Thoracic aorta (tissue), 2 donors: Measurements from ENCODE around the gene FAM131A. TPM values are rescaled to one million over a fixed set of nuclear protein-coding genes. Genes with fewer than 3 reads are reported as not detected.

ENCODE experiments used
- ATAC-seq: fragments of 150-250 bp; one replicate; pipeline ENCODE4 v1.8.0; 2017; ENCODE audit warnings: low read depth; ENCODE audit not compliant: insufficient number of reproducible peaks, low FRiP score
- DNase-seq: peaks from one replicate; pipeline ENCODE4 v3.0.0-alpha.2; 2020; ENCODE audit warnings: low spot score
- H3K27ac ChIP-seq, 2 donors: fragments of 200-600 bp; sonication (generic); 1 replicate in 1 of 2; 2 replicates in 1 of 2; pipeline ENCODE4 v1.5.1; 2016; ENCODE audit warnings: mild to moderate bottlenecking in 2 of 2, moderate library complexity in 2 of 2
- H3K27me3 ChIP-seq: fragments of 200-600 bp; sonication (generic); replicated peaks from 2 replicates; pipeline ENCODE4 v1.6.0; 2016; ENCODE audit warnings: mild to moderate bottlenecking; ENCODE audit not compliant: insufficient read depth
- H3K36me3 ChIP-seq: fragments of 200-600 bp; sonication (generic); one replicate; pipeline ENCODE4 v1.5.1; 2016
- H3K4me1 ChIP-seq, 2 donors: fragments of 200-600 bp; sonication (generic); 1 replicate in 1 of 2; 2 replicates in 1 of 2; pipeline versions ENCODE4 v1.5.1 to v1.6.0; 2016; ENCODE audit warnings: low read depth in 2 of 2, mild to moderate bottlenecking in 1 of 2; ENCODE audit not compliant: control insufficient read depth in 1 of 2
- H3K4me3 ChIP-seq: fragments of 200-600 bp; sonication (generic); 2 replicates; pipeline ENCODE4 v1.5.1; 2016; ENCODE audit warnings: mild to moderate bottlenecking
- H3K9me3 ChIP-seq: fragments of 200-600 bp; sonication (generic); 2 replicates; pipeline ENCODE4 v1.5.1; 2016
- total RNA-seq, 2 donors: library from RNA; depleted of rRNA; stranded (reverse); fragments of >200 nt; gene quantifications; one replicate each; pipeline versions ENCODE4 v1.1.0 to v1.2.3, GENCODE V29; 2016
- TF ChIP-seq, protein P1 (sequence below): fragments of 200-600 bp; sonication (generic); IDR thresholded peaks from one replicate; pipeline ENCODE4 v1.5.1; 2019; ENCODE audit warnings: antibody characterized with exemption

Gene FAM131A
- total RNA-seq, 2 donors from 2014 or later, result 55.4 to 91.8 TPM

DNA sequence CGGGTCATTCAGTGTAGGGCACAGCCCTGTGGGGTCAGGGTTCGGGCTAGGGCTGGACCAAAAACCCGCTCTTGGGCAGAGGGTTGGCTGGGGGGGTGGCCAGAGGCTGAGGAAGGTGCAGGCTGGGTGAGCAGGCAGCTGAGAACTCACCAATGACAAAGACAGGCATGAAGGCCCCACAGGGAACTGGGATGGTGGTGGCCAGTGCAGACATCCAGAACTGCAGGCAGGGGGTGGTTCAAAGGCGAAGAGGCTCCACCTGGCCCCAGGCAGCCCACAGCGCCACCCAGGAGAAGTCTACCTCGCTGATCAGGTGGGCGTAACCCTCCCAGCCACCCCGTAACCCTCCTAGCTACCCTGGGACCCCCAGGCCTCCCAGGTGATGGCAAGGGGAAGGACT is 17.4 kb downstream of the FAM131A start:
- Histone ChIP-seq H3K36me3 (peaks cover 11% of the 10 kb centered on the region), H3K4me3 (no peak overlapping the region), H3K9me3 (no peaks in the 10 kb centered on the region), H3K27me3 (no peaks in the 10 kb centered on the region), H3K4me1 (no peaks in the 10 kb centered on the region), H3K27ac (no peak overlapping the region)
- TF ChIP-seq, protein P1, sequence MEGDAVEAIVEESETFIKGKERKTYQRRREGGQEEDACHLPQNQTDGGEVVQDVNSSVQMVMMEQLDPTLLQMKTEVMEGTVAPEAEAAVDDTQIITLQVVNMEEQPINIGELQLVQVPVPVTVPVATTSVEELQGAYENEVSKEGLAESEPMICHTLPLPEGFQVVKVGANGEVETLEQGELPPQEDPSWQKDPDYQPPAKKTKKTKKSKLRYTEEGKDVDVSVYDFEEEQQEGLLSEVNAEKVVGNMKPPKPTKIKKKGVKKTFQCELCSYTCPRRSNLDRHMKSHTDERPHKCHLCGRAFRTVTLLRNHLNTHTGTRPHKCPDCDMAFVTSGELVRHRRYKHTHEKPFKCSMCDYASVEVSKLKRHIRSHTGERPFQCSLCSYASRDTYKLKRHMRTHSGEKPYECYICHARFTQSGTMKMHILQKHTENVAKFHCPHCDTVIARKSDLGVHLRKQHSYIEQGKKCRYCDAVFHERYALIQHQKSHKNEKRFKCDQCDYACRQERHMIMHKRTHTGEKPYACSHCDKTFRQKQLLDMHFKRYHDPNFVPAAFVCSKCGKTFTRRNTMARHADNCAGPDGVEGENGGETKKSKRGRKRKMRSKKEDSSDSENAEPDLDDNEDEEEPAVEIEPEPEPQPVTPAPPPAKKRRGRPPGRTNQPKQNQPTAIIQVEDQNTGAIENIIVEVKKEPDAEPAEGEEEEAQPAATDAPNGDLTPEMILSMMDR, result no peak
- ATAC-seq (no peak), DNase-seq (no peak)

DNA sequence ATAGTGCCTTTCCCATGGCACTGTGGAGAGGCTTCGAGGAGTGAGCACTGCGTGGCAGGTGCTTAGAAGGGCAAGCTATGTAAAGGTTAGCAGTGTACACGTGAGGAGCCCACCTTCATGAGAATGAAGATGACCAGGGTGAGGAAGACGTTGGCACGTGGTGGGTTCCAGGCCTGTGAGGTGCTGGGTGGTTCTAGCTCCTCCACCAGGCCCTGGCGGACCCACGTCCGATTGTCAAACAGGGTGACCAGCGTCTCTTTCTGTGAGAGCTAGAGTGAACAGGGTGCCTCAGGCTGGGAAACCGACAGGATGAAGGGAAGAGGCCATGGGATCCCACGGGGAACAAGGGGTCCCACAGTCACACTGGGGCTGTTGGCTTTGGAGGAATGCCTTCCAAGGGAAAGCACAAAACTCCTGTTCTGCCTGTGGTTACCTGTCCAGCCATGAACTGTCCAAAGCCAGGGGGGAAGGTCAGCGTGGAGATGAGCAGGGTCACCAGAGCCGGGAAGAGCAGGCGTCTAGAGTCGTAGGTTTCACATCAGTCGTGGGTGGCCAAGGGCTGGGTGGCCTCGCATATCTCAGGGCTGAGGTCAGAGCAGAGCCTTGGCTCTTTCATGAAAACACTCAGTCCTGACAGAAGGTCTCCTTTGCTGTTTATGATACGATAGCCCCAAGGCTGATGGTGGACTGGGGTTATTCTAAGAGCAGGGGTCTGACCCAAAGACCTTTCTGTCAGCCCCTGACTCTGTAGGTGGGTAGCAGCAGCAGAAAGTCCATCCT is 18.1 kb downstream of the FAM131A start:
- Histone ChIP-seq H3K36me3 (peaks cover 11% of the 10 kb centered on the region), H3K27ac (no peak overlapping the region), H3K9me3 (no peaks in the 10 kb centered on the region), H3K4me3 (no peak overlapping the region), H3K4me1 (peaks cover 0 to 4% of the 10 kb centered on the region in 2 donors), H3K27me3 (no peaks in the 10 kb centered on the region)
- no peak for DNase-seq
- no peak for ATAC-seq
- TF ChIP-seq, protein P1, result no peak

DNA sequence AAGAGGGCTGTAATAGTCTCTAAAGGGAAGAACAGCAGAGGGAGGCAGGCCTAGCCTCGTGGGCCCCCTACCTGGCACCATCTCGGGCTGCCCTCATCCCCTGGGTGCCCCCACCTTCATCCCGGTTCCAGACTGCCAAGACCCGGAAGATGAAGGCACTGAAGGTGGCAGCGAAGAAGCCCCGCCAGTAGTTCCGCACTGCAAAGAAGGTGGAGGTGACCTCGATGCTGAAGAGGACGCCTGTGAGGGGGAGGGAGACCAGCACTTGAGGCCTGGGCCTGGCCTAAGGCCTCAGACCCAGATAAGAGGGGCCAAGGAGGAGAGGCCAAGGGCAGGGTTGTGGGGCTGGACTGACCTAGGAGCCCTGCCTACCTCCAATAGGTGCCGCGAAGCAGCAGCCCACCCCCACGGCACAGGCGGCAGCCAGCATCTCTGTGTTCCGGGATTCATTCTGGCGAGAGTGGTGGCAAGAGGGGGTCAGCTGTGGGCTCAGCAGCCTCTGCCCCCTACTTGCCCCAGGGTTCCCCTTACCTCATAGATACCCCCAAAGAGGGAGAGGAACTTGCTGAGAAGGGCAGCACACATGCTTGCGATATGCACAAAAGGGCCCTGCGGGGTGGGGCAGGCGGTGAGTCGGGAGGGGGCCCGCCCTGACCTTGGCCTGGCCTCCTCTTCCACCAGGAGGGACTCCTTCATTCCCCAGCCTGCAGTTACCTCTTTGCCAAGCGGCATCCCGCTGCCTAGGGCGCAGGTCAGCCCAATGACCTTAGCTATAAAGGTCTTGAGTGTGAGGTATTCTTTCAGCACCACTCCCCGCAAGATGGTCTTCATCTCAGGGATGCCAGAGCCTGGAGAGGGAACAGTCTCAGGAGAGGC is 20.1 kb downstream of the FAM131A start:
- H3K4me3 ChIP-seq, result no peak overlapping the region
- H3K27ac ChIP-seq, result no peak overlapping the region
- DNase-seq (no peak), ATAC-seq (no peak)
- H3K36me3 ChIP-seq, result peaks cover 11% of the 10 kb centered on the region
- peaks cover 7 to 12% of the 10 kb centered on the region in 2 donors for H3K4me1 ChIP-seq
- H3K27me3 ChIP-seq, result no peaks in the 10 kb centered on the region
- H3K9me3 ChIP-seq, result no peaks in the 10 kb centered on the region
- TF ChIP-seq, protein P1, result no peak

DNA sequence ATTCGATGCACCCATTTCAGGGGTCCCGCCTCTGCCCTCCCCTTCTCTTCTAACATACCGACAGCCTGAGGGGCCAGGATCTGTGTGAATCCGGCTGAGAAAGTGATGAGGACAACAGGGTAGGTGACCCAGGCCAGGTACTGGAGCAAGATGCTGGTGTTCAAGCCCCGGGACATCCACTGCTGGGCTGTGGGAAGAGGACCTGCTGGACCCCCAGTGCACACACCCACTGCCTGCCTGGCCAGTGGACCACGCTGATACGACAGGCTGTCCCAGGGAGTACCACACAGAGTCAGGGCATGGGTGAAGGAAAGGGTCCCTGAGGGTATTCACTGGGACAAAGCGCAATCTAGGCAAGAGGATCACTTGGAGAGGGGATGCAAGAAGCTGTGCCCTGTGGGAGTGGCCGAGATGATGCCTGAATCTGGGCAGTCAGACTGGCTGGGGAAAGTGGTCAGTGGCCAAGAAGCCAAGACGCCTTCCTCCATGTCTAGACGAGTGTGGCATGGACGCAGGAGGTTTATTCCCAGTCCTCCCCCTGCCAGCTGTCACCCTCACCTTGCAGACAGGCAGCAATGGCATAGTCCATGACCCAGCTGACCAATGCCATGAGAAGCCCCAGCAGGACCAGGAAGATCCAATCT is 20.8 kb downstream of the FAM131A start:
- Histone ChIP-seq H3K9me3 (no peaks in the 10 kb centered on the region), H3K27me3 (no peaks in the 10 kb centered on the region), H3K27ac (no peak overlapping the region), H3K36me3 (peaks cover 11% of the 10 kb centered on the region), H3K4me1 (peaks cover 7 to 12% of the 10 kb centered on the region in 2 donors), H3K4me3 (no peak overlapping the region)
- TF ChIP-seq, protein P1, result no peak
- DNase-seq, result no peak
- no peak for ATAC-seq

- TF ChIP-seq, protein P1, result no peak
Measured at GRCh38 chr3:184358921-184359350, 21.5 kb downstream of the FAM131A start.

More at GRCh38 chr3:184358921-184359350, 21.5 kb downstream of the FAM131A start:
- Histone ChIP-seq H3K4me1 (peaks cover 11 to 18% of the 10 kb centered on the region in 2 donors), H3K27me3 (no peaks in the 10 kb centered on the region), H3K27ac (no peak overlapping the region), H3K36me3 (peaks cover 11% of the 10 kb centered on the region), H3K4me3 (no peak overlapping the region), H3K9me3 (no peaks in the 10 kb centered on the region)
- DNase-seq (no peak), ATAC-seq (no peak)
